Stimulated activated CD4-positive, alpha-beta T cell treated with anti-CD3 and anti-CD28 coated beads, Interleukin-1b, Interleukin-23, amount 100 ng/mL, for 1 hour (primary cell): ENCODE data around the gene TM4SF5.
A peak's percentile ranks its signal among the peaks of the same experiment; 100 is the strongest.

Experiments used
- DNase-seq, 2 donors: peaks; one replicate each; pipeline ENCODE4 v3.0.0-alpha.2; 2020; ENCODE audit warnings: low read depth in 2 of 2

Gene TM4SF5, protein sequence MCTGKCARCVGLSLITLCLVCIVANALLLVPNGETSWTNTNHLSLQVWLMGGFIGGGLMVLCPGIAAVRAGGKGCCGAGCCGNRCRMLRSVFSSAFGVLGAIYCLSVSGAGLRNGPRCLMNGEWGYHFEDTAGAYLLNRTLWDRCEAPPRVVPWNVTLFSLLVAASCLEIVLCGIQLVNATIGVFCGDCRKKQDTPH

DNA sequence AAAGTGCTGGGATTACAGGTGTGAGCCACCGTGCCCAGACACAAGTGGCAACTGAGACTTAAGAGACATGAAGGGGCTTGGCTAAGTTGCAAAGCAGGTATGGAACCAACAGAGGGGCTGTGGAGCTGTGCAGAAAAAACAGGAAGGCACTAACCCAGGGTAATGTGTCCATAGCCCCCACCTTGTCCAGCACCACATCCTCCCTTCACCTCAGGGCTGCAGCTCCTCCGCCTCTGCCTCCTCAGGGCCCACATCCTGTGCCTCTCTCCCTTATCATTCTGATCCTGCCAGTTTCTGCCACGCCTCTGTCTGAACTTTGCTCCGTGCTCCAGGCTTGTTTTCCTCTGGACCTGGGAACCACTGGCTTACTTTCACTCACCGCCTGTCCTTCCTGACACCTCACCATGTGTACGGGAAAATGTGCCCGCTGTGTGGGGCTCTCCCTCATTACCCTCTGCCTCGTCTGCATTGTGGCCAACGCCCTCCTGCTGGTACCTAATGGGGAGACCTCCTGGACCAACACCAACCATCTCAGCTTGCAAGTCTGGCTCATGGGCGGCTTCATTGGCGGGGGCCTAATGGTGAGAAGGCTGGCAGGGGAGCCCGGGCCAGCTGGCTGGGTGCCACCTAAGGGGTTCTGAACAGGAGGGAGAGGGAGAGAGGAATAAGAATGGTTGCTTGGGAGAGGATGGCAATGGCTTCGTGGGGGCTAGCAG lies at the start of gene TM4SF5:
TM4SF5 (plus strand) TSS at position 368 of the 716 bp plus-strand sequence; CDS start at position 405, 37 bp downstream.
- no peak for DNase-seq

DNA sequence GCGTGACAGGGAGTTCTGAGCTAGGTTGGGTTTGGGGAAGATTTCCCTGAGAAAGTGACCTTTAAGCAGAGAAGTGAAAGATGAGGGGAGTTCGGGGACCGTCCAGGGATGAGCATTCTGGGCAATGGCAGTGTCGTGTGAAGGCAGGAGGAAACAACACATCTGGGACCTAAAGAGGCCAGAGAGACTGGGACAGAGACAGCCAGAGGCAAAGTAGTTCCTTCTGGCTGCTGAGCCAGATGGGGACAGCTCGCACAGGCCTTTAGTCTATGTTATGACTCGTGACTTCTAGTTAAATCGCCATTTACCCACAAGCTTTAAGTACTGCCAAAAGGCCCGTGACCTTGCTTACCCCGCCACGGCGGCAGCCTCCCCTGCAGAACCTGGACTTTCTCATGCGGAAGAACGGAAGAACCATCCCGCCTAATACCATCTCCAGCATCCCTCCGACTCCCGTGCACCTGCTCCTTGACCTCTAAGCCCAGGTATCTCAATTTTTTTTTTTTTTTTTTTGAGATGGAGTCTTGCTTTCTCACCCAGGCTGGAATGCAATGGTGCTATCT lies 48.9 kb upstream of the TM4SF5 start:
- DNase-seq: no peak

DNA sequence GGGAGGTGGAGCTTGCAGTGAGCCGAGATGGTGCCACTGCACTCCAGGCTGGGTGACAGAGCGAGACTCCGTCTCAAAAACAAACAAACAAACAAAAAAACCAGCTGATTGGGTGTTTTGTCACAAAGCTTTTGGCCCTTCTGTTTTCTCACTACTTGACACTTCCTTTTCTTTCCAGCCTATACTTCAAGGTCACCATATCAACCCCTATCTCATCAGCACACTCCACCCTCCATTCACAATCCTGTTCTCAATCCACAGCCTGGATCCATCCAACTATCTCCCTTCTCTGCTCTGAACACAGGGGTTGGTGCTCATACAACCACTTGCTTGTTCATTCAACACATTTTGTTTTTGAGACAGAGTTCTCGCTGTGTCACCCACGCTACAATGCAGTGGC lies 47.0 kb upstream of the TM4SF5 start:
- no peak for DNase-seq

DNA sequence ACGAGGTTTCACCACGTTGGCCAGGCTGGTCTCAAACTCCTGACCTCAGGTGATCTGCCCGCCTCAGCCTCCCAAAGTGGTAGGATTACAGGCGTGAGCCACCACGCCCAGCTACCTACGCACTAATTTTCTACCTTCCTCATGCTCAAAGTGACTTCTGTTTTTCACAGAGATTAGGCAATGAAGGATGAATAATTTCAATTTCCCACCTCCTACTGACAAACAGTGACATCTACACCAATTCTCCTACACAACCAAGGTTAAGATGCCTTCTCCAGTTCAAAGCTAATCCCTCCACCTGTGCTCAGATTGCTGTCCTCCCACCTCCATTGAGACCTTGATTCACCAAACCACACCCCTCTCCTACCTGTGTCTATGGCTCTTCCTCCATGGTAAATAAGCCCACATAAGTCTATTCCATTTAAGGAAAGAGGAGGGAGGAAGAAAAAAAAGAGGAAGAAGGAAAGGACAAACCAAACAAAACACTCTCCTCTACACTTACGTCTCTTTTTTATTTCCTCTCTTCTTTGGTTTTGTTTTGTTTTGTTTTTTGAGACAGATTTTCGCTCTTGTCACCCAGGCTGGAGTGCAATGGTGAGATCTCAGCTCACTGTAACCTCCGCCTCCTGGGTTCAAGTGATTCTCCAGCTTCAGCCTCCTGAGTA lies 45.9 kb upstream of the TM4SF5 start:
- no peak for DNase-seq

DNA sequence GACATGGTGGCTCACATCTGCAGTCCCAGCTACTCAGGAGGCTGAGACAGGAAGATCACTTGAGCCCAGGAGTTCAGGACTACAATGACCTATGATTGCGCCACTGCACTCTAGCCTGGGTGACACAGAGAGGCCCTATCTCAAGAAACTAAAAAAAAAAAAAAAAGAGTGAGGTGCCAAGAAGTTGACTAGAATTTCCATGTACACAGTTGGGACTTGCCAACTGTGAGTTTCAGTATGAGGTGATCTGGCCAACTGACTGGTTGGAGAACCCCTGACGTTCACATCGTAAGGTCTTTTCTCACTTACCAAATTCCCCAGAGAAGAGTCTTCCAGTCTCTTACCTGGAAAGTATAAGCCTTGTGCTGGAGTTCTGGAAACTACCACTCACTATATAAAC lies 43.6 kb upstream of the TM4SF5 start:
- DNase-seq: no peak

DNA sequence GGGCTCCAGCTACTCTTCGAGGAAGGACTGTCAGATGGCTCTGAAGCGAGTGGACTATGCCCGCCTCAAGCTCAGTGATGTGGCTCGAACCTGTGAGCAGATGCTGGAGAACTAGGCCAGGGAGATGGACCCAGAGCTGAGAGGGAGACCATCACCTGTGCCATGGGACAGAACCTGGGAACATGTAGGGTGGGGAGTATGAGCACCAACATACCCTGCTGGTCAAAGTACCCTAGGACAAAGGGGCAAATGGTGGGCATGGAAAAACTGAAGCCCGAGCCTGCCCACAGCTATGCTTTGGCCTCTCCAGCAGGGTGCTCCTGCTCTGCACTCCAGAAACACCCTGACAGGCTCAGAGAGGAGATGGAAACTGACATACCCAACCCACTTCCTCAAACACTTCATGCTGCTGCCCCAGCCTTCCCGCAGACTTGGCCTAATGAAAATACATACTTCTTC lies 38.6 kb upstream of the TM4SF5 start:
- DNase-seq: no peak

DNA sequence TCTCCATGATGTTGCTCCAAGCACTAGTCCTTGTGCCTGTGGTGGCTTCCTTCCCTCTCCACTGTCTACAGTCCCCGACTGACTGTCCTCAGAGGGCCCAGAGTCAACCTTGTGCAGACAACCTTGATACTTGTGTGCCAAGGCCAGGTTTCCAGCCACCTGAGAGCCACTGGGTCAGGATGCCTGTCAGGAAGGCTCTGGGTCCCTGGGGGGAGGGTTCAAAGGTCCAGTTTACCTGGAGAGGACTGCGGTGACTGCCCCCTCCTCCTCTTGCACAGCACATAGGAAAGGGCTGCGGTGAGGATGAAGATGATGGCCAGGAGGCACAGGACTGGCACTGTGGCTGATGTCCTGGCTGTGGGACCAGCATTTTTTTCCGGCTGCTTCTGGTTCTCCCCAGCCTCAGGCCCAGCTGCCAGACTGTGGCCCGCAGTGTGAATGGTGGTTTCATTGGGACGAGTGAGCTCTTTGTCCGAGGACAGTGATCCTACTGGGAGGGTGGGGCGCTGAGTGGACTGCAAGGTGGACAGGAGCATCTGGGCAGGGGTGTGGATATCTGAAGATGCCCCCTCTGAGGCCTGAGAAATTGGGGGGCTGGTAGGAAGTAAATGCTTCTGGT lies 36.7 kb upstream of the TM4SF5 start:
- DNase-seq: no peak

DNA sequence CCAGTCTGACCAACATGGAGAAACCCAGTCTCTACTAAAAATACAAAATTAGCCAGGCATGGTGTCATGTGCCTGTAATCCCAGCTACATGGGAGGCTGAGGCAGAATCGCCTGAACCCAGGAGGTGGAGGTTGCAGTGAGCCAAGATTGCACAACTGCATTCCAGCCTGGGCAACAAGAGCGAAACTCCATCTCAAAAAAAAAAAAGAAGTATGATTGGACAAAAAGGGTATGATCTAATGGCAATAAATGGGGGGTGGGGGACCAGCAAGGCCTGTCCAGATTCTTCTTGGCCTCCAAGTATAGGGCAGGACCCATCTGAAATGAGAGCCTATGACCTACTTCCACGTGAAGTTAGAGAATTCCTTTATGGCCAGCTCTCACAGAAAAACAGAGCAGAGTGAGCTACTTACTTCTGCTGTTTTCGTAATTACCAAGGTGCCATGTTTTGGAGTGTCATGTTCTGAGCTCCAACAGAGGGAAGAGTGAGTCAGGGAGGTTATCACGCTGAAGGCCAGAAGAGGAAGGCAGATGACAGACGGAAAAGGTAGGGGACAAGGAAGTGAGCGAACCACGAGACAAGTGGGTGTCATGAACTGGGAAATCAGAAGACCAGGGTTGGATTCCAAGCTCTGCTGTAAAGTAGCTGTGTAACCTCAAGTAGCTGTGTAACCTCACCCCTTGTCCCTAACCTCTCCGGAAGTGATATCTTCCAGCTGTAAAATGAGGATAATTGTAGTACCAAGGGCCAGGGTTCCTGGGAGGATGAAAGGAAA lies 35.6 kb upstream of the TM4SF5 start:
- no peak for DNase-seq

DNA sequence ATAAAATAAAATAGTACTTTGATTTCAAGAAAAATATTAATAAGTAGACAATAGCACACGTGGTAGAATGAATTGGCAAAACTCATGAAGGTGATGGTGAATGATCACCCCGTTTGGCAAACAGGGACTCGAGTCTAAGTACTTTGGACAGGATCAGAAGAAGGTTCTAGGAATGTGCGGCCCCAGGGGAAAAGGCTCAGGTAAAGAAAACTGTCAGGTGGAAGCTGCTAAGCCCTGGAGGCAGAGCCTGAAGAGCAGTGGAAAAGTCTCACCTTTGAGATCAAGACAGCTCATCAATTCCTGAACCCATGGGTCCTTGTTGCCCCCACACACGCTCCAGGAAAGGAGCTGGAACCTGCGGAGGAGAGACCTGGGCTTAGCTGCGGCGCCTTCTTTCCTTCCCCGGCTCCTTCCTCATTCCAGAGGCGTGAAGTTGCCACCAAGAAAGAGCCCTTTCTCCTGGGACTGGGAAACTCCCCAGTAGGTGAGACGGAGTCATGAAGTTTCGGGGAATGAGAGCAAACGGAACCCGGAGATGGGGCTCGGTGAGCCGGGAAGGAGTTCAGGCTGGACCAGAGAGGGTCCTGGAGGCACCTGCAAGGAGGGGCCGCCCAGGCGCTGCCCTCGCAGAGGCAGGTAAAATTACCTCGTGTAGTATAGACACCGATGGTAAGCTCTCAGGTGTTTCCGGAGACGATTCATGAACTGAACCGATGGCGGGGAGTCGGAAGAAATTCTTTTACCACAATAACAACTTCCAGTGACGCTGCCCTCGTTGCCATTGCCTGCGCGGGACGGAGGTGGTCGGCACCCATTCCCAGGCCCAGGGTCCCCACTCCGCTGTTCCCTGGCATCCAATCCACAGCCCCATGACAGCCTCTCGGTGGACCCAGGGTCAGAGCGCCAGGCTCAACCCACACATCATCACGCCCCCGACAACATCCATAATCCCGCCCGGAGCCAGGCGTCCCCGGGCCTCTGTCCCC lies 33.3 kb upstream of the TM4SF5 start:
- no peak for DNase-seq

DNA sequence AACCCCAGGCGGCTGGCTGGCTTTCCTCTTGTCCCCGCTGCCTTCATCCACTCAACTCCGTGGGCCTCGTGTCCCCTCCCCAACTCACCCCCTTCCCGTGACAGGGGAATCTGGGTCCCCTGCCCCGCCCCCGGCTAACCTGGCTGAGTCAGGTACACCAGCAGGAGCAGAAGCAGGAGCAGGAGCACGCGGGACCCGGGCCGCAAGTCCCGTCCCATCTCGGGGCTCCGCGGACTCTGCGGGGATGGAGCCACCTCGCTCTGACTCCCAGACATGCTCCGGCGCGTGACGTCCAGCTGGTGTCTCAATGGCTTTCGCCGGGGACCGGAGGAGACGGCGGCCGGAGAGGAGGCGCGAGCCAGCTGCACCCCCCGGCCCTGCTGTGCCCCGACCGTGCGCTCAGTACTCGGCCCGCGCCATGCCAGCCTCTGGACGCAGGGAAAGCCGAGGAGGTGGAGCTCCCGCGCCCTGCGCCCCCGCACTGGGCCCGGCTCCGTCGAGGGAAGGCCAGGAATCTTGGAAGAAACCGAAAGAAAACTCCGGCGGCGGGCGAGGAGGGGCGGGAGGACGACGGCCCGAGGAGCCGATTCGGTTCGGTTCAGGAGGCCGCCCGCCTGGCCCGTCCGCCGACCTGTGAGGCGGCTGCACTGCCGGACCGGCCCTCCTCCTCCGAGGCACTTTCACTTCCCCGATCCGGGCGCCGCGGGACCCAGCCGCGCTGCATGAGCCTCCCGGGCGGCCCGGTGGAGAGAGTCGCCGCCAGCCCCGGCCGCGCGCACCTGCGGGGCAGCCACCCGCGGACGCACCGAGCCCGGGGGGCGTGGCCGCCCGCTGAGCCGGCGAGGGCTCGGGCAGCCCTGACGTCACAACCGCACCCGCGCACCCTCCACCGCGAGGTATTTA lies 32.3 kb upstream of the TM4SF5 start, which contains the start of the genes CXCL16 and ZMYND15:
CXCL16 (minus strand) TSS at position 807 of the 903 bp plus-strand sequence; CDS start at position 218, 589 bp downstream.
ZMYND15 (plus strand) TSS at position 712 of the 903 bp plus-strand sequence. CDS start 716 bp downstream, outside the sequence.
- DNase-seq: peak in 1 of 2 donors; percentile 19

DNA sequence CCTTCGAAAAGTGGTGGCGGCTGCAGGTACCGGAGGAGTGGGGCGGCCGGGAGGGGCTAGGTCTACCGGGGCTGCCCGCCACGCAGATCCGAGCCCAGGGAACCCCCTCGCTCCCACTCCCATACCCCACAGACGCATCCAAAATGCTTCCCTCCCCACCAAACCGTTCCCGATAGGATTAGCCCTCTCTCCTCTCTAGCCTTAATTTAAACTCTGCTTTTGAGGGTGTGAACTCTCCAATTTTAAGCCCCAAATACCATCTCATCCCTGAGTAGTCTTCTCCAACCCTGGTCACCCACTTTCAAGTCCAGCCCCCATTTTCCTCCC lies 31.7 kb upstream of the TM4SF5 start:
- DNase-seq: no peak

DNA sequence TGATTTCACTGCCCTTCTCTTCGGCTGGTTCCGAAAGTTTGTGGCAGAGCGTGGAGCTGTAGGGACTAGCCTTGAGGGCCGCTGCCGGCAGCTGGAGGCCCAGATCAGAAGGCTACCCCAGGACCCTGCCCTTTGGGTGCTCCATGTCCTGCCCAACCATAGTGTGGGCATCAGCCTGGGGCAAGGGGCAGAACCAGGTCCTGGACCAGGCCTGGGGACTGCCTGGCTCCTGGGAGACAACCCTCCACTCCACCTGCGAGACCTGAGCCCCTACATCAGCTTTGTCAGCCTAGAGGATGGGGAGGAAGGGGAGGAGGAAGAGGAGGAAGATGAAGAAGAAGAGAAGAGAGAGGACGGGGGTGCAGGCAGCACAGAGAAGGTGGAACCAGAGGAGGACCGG lies 31.1 kb upstream of the TM4SF5 start:
- DNase-seq: no peak

DNA sequence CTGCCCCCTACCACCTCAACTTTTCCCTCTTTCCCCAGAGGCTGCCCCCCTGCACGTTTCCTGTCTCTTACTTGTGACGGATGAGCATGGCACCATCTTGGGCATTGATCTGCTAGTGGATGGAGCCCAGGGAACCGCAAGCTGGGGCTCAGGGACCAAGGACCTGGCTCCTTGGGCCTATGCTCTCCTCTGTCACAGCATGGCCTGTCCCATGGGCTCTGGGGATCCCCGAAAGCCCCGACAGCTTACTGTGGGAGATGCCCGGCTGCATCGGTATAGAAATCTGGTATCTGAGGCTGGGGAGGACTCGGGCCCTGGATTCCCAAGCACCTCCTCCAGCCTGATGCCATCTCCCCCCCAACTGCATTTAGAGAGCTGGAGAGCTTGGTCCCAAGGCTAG lies 30.1 kb upstream of the TM4SF5 start:
- DNase-seq: no peak

DNA sequence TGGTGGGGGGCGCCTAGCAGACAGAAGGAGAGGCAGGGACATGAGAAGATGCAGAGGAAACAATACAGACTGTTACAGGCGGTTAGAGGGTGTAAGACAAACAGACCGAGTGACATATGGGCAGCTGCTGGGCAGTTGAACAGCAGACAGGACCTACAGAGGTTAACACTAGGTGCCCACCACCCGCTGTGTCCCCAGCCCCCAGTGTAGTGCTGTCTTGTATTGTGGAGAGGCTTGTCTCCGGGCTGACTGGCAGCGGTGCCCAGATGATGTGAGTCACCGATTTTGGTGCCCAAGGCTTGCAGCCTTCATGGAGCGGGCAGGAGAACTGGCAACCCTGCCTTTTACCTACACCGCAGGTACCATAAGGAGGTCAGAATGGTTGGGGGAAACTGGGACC lies 29.6 kb upstream of the TM4SF5 start:
- no peak for DNase-seq

DNA sequence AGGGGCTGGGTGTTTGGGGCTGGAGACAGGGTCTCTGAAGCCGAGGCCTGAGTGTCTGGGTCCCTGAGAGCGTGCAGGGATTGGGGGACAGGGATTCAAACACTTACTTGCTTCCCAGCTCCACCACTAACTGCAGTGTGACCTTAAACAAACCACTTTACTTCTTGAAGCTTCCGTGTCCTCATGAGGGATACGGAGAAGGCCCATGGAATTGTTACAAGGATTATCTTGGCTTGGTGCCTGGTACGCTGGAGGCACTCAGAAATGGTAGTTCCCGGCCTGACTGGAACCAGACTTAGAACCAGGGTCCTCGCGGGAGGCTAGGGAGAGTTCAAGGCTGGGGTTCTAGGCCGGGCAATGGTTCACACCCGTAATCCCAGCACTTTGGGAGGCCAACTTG lies 29.1 kb upstream of the TM4SF5 start:
- no peak for DNase-seq

DNA sequence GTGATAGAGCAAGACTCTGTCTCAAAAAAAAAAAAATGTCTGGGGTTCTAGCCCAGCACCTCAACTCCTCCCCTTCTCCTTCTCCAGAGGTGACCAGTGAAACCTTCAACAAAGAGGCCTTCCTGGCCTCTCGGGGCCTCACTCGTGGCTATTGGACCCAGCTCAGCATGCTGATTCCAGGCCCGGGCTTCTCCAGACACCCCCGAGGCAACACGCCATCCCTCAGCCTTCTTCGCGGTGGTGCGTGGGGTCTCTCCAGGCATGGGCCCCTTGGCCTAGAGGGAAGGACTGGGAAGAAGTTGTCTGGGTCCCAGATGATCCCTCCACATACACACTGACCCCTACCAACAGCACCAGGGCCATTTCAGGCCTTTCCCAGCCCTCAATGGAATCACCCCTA lies 28.5 kb upstream of the TM4SF5 start:
- DNase-seq: no peak

DNA sequence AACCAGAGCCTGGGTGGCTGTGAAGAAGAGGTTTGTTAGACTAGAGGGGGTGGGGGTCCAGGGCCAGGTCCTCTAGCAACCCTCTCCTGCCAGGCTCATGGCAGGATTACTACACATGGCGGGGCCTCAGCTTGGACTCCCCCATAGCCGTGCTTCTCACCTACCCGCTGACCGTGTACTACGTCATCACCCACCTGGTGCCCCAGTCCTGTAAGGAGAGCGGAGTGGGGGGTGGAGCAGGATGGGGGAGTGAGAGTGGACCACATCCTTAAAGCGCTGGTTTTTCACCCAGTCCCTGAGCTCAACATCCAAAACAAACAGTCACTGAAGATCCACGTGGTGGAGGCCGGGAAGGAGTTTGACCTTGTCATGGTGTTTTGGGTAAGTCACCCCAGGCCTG lies 27.8 kb upstream of the TM4SF5 start:
- DNase-seq: no peak

DNA sequence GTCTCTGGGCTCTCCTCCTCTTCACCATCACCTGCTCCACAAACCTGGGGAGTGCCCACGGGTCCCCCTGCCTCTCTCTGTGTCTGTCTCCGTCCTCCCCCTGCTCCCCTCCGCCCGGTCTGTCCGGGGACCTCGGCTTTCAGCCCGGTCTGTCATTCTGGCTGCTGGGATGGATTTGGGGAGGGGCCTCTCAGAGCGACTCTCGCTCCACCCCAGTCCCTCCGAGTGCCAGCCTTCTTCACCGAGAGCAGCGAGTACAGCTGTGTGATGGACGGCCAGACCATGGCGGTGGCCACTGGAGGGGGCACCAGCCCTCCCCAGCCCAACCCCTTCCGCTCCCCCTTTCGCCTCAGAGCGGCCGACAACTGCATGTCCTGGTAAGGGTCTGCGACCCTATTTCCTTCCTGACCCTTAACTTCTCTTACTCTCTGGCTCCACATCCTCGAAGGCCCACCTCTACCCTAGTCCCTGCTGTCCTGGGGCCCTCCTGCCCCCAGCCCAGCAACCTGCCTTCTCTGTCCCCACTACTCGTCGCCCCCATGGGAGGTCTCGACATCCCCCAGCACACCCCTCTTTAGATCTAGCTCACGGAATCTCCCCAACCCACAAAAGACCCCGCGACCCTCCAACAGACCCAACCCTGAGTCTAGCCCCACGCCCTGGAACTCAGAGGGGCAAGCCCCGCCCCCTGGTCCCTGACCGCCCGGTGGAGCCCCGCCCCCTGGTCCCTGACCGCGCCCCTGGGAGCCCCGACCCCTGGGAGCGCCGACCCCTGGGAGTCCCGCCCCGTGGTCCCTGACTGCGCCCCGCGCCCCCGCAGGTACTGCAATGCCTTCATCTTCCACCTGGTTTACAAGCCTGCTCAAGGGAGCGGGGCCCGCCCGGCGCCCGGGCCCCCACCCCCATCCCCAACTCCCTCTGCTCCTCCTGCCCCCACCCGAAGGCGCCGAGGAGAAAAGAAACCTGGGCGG lies 26.4 kb upstream of the TM4SF5 start:
- no peak for DNase-seq
